ENCODE measurements around the gene KLHDC10. TPM values are rescaled to one million over a fixed set of nuclear protein-coding genes. Genes with fewer than 3 reads are reported as not detected.
"Not testable (repeated sequence)": the region's sequence is repeated elsewhere in the genome, so short reads cannot be mapped to it uniquely, and the experiment has no call there.

The KLHDC10 gene
- total RNA-seq = 10 to 100 TPM; 27.9 to 29.0 TPM
- long read RNA-seq, full-length matches to known transcripts = 2 of 15 reads
- long read RNA-seq, partial matches to known transcripts = 1 of 15 reads
- long read RNA-seq, other reads (novel, unspliced or antisense) = 12 of 15 reads

GRCh38 chr7:130069978-130070860 lies at the start of gene KLHDC10:
TSS of gene KLHDC10 (plus strand) at chr7:130070534. CDS start at chr7:130070644, 110 bp downstream.
- DNase-seq = peak; percentile 97 to 98
- intact Hi-C loops (cut with DNase I, micrococcal nuclease) = no loop called here

GRCh38 chr7:130021105-130021834 lies 49.1 kb upstream of the KLHDC10 start:
- intact Hi-C loops (cut with DNase I, micrococcal nuclease) = no loop called here
- ATAC-seq = no peak
- DNase-seq = no peak

More at GRCh38 chr7:130069978-130070860, at the start of gene KLHDC10:
- peak; percentile 93 for ATAC-seq

GRCh38 chr7:130022115-130022514 lies 48.2 kb upstream of the KLHDC10 start:
- intact Hi-C loops (cut with DNase I, micrococcal nuclease) = no loop called here
- no peak for ATAC-seq
- DNase-seq = no peak

- DNase-seq = no peak
- intact Hi-C loops (cut with DNase I, micrococcal nuclease) = no loop called here
- ATAC-seq = no peak
Observed at GRCh38 chr7:130022623-130023175, 47.6 kb upstream of the KLHDC10 start.

- ATAC-seq = no peak
- DNase-seq = no peak
- intact Hi-C loops (cut with DNase I, micrococcal nuclease) = no loop called here
Observed at GRCh38 chr7:130024390-130024789, 45.9 kb upstream of the KLHDC10 start.

GRCh38 chr7:130032698-130033097 lies 37.6 kb upstream of the KLHDC10 start:
- DNase-seq (no peak), ATAC-seq (no peak)
- intact Hi-C loops (cut with DNase I, micrococcal nuclease) = no loop called here

- no peak for DNase-seq
- ATAC-seq = no peak
- intact Hi-C loops (cut with DNase I, micrococcal nuclease) = no loop called here
Observed at GRCh38 chr7:130037703-130038102, 32.6 kb upstream of the KLHDC10 start.

GRCh38 chr7:130040576-130040975 lies 29.8 kb upstream of the KLHDC10 start:
- intact Hi-C loops (cut with DNase I, micrococcal nuclease) = no loop called here
- ATAC-seq (no peak), DNase-seq (no peak)

- ATAC-seq (no peak), DNase-seq (no peak)
- intact Hi-C loops (cut with DNase I, micrococcal nuclease) = no loop called here
Observed at GRCh38 chr7:130047831-130048230, 22.5 kb upstream of the KLHDC10 start.

GRCh38 chr7:130048906-130049305 lies 21.4 kb upstream of the KLHDC10 start:
- no peak for ATAC-seq

GRCh38 chr7:130052250-130052649 lies 18.1 kb upstream of the KLHDC10 start:
- DNase-seq; ATAC-seq; intact Hi-C loops (cut with DNase I, micrococcal nuclease): not testable (repeated sequence)

More at GRCh38 chr7:130048906-130049305, 21.4 kb upstream of the KLHDC10 start:
- intact Hi-C loops (cut with DNase I, micrococcal nuclease) = no loop called here
- DNase-seq = no peak

GRCh38 chr7:130055198-130055597 lies 15.1 kb upstream of the KLHDC10 start:
- intact Hi-C loops (cut with DNase I, micrococcal nuclease); ATAC-seq; DNase-seq: not testable (repeated sequence)

- no peak for ATAC-seq
- intact Hi-C loops (cut with DNase I, micrococcal nuclease) = no loop called here
- DNase-seq = no peak
Observed at GRCh38 chr7:130062246-130062645, 8.1 kb upstream of the KLHDC10 start.

- ATAC-seq (peak; percentile 48), DNase-seq (peak in 1 of 2 donors; percentile 73)
- intact Hi-C loops (cut with DNase I, micrococcal nuclease) = no loop called here
Observed at GRCh38 chr7:130063036-130063435, 7.3 kb upstream of the KLHDC10 start.

GRCh38 chr7:130064580-130064926 lies 5.8 kb upstream of the KLHDC10 start:
- DNase-seq; ATAC-seq; intact Hi-C loops (cut with DNase I, micrococcal nuclease): not testable (repeated sequence)

GRCh38 chr7:130065500-130066152 lies 4.7 kb upstream of the KLHDC10 start:
- intact Hi-C loops (cut with DNase I, micrococcal nuclease) = no loop called here
- DNase-seq (no peak), ATAC-seq (no peak)

GRCh38 chr7:130069179-130069977 lies 956 bp upstream of the KLHDC10 start:
- intact Hi-C loops (cut with DNase I, micrococcal nuclease) = no loop called here
- DNase-seq = no peak
- ATAC-seq = no peak
